GM12874 (cell line): ENCODE results near the gene PICK1.

ENCODE experiments used
- CTCF ChIP-seq: IDR thresholded peaks from 2 replicates; pipeline ENCODE4 v1.5.1; 2011; ENCODE audit warnings: low read depth, mild to moderate bottlenecking, control low read depth, low read length, moderate library complexity; ENCODE audit not compliant: insufficient read depth

The PICK1 gene

DNA sequence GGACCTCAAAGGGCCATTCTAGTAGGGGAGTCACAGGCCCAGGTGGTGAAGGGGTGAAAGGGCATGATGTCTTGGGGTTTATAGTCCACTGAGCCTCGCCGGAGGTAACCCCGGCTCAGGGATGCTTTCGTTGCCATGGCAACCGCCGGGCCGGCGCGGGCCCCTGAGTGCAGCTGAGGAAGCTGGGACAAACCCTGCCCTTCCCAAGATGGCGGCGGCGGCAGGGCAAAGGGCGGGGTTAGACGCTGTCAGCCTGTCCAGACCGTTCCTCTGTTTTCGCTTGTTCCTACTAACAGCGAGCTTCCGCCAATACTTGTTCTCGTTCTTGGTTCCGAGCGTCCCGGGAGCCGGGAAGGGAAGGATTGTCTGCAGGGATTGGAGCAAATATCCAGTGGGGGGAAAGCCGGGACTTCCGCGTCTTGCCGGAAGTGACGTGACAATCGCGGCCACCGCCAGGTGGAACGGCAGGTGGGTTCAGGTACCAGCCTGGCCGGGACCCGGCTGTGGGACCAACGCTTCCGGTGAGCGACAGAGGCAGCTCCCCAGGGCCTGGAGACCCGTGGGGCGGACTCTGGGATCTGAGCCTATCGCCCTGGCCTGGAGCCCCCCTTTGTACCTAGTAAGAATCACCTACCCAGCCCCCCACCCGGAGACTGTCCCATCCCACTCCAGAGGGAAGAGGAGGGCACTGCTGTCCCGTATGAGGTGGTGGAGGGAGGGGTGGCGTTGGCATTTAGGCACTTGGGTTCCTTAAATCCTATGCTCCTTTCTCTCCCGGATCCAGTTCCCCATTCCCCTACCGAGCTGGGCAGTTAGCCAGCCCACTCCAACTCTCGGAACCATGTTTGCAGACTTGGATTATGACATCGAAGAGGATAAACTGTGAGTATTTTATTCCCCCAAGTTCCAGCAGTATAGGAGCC is at the start of gene PICK1:
PICK1 (plus strand) TSS at position 436 of the 923 bp plus-strand sequence; CDS start at position 842, 406 bp downstream.
- no peak for TF ChIP-seq CTCF

- no peak for TF ChIP-seq CTCF
Observed at GRCh38 chr22:38009000-38009806, 48.0 kb upstream of the PICK1 start.

DNA sequence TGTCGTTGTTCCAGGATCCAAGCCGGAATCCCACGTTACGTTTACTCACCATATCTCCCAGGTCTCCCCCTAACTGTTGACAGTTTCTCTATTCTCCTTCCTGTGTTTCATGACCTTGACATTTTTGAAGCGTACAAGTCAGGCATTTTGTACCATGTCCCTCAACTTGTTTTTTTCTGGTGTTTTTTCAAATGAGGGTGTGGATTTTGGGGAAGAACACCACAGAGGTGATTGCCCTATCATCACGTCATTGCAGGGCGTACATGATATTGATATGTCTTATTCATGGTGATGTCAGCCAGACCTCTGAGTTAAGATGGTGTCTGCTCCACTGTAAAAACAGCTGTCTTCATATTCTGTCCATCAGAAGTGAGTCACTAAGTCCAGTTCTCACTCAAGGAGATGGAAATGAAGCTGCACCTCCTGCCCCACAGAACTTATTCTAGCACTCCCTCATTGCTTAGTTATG is 44.6 kb upstream of the PICK1 start:
- no peak for TF ChIP-seq CTCF

- TF ChIP-seq CTCF, result no peak
Observed at GRCh38 chr22:38014083-38014482, 43.1 kb upstream of the PICK1 start.

GRCh38 chr22:38016182-38017151 is 40.7 kb upstream of the PICK1 start:
- no peak for TF ChIP-seq CTCF

- TF ChIP-seq CTCF, result no peak
Observed at GRCh38 chr22:38017272-38017920, 39.8 kb upstream of the PICK1 start.
